GM19240 (cell line): ENCODE data around the gene TFAP2E.

ENCODE experiments used
- DNase-seq: peaks from one replicate; pipeline ENCODE4 v3.0.0; 2011; ENCODE audit warnings: low spot score; ENCODE audit not compliant: insufficient read length

TFAP2E gene

GRCh38 chr1:35641233-35641866, 68.2 kb downstream of the TFAP2E start, which contains the start of gene PSMB2:
Gene PSMB2, minus strand, starts transcription at chr1:35641526. Its CDS starts 94 bp downstream, at chr1:35641432.
- peak; percentile 87 for DNase-seq

GRCh38 chr1:35642471-35642955, 69.4 kb downstream of the TFAP2E start:
- DNase-seq: no peak

GRCh38 chr1:35644204-35644603, 71.1 kb downstream of the TFAP2E start:
- DNase-seq: no peak
